GM19193 (cell line): ENCODE measurements around the gene RIMBP2.

ENCODE experiments used
- POLR2A ChIP-seq: IDR thresholded peaks from 4 replicates; pipeline ENCODE4 v1.6.1; 2011; ENCODE audit not compliant: insufficient read depth, insufficient read length; ENCODE audit errors: extremely low read depth

RIMBP2 gene

DNA sequence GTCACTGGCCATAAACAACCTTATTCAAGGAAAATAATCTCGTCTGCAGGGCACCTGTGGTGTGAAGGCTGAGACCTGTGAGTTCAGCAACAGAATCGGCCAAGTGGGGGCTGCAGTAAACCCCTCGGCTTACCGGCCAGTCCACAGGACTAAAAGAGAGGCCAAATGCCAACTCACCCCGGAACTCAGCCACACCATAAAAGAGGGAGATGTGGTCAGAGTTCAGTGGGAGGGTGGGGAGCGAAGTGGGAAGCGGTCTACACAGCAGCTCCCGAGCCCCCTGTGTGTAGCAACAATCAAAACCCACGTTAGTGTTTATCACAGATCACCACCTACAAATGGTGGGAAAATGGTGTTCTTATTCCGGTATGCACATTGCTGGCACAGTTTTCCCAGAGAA, 225.4 kb downstream of the RIMBP2 start:
- TF ChIP-seq POLR2A, result no peak

DNA sequence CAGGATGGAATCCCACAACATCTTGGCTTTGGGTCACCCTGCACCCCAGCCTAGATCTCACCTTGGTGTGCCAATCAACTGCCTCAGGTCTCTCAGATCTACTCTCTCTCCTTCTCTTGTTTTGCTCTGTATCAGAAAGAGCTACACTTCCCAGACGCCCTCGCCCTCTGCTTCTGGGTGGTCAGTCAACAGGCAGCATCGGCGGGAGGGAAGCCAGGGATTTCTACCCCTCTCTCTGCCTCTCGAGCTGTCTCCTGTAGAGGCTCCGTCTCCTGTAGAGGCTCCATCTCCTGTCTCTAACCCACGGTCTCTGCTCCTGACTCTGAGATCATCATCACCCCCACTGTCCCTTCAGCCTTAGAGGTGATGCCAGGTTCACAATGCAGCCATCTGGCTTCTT, 226.8 kb downstream of the RIMBP2 start:
- no peak for TF ChIP-seq POLR2A

DNA sequence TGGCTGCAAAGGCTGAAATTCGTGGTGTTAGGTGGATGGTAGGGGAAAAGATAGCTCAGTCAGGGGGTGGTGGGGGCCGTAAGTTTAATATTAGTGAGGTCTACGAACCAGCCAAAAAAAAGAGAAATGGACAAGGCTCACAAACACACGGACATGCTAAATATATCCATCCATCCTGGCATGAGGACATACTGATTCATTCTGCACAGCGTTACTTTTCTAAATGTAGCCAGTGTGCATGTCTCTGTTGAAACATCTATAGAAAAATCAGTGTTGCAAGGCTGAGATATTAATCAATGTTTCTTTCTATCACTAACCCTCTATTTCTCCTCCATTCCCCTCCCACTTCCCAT, 227.8 kb downstream of the RIMBP2 start:
- TF ChIP-seq POLR2A, result no peak

DNA sequence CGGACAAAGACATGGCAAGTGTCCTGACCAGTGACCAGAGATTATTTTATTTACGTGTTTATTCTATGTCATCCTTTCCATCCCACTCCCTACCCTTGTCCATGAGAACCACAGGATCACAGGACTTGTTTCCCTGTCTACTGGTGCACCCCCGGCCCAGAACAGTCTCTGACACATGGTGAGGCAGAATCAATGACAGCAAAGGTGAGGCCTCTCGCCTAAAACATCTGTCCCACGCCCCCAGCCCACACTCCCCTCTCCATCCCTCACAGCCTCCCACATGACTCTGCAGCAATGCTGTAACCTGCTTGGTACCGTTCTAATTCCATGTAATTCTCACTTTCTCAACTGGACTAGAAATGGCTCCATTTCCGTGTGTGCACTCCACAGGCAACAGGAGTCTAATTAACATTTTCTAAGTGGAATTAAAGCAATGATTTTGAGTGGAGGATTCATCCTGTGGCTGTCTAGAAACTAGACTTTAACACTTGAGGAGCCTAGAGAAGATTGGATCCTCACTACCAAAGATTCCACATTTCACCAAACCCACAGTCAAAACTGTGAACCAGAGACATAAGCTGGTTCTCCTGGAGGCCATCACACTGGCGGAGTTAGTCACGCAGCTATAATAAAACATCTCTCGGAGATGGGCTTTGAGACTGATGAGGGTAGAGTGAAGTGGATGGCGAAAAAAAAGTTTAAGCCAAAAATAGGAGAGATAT, 228.3 kb downstream of the RIMBP2 start:
- no peak for TF ChIP-seq POLR2A

DNA sequence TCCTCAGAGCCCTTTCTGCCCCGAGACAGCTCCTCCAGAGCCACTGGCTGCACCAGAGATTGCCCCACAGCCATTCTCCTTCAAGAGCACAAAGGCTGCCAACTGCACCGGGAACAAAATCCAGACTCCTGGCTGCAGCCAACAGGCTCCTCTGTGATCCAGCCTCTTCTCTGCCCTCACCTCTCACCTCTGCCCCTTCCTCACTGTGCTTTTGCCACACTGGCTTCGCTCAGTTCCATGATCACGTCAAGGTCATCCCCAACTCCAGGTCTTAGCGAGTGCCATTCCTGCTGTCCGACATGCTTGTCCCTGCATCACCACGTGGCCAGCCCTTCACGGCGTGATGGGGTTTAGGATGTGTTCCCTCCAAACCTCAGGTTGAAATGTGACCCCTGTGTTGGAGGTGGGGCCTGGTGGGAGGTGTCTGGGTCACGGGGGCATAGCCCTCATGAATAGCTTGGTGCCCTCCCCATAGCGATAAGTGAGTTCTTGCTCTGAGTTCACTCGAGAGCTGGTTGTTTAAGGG, 229.1 kb downstream of the RIMBP2 start:
- TF ChIP-seq POLR2A, result no peak

DNA sequence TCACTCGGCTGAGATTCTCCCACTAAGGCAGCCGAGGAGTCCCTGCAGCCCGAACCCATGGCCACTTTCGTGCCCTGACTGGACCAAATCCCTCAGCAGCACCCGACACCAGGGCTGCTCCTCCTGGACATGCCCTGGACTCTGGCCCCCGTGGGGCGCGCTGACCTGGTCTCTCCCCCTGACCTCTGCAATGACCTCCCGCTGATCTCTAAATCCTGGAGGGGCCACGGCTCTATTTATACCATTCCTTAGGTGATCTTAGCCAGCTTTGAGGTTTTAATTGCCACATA, 230.0 kb downstream of the RIMBP2 start:
- TF ChIP-seq POLR2A, result no peak

DNA sequence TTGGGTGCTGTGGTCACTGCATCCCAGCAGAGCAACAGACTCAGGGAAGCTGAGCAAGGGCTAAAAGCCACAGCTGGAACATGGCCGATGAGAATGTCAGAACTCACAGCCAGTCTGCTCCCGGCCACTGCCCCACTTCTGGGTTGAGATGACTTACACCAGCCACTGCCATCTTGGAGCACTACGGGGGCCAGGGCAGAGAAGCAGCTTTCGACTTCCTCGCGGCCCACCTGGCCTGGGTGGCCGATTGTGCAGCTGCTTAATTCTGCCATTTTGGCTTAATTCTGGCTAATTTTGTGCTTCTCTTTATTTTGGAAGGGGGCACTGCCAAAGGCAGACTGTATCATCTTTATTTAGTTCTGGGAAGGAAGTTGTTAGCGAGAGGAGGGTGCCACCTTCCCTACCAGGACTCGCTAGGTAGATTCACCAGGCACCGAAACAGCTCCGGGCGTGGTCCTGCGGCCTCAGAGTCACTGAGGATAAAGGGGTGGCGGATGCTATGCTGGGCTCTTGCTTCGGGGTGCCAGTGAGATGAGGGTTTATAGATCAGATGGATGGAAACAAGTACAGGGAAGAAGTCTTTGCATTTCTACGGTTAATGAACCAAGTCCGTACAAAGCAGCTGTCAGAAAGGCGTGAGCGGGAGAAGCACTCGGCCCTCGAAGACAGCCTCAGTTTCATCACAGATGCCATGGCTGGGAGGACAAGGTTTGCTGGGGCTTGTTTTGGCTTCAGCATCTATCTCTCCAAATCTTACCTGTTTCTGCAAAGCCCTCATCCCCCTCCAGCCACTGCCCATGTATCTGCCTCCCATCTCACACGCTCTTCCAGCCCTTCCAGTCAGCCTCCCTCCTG, 230.6 kb downstream of the RIMBP2 start:
- no peak for TF ChIP-seq POLR2A

DNA sequence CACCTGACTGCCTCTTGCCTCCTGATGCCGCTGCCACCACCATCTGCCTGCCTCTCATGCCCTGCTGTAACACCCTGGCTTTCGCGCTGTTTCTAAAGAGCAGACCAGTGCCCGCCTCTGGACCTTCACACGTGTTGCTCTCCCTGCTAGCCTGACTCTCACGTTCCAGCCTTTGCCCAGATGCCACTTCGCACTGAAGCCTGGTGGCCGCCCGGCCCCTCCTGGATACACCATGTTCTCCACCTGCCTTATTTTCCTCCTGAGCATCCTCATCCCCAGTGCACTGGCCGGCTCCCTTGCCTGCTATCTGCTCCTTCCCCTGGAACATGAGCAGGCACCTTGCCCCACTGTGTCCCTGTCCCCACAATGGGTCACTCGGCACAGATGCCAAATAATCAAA, 231.9 kb downstream of the RIMBP2 start:
- no peak for TF ChIP-seq POLR2A

DNA sequence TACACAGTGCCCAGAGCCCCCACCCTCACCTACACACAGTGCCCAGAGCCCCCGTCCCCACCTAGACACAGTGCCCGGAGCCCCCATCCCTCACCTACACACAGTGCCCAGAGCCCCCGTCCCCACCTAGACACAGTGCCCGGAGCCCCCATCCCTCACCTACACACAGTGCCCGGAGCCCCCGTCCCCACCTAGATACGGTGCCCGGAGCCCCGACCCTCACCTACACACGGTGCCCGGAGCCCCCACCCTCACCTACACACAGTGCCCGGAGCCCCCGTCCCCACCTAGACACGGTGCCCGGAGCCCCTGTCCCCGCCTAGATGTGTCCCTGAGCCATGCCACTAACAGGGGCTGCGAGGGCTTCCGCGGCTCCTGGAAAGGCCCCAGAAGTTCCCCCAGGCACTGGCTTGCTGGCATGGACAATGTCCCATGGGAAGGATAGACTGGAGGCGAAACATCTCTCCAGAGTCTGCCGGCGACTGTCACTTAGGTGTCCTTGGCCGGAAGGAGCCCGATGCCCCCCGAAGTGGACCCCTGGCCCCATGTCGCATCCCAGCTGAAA, 232.4 kb downstream of the RIMBP2 start:
- no peak for TF ChIP-seq POLR2A

DNA sequence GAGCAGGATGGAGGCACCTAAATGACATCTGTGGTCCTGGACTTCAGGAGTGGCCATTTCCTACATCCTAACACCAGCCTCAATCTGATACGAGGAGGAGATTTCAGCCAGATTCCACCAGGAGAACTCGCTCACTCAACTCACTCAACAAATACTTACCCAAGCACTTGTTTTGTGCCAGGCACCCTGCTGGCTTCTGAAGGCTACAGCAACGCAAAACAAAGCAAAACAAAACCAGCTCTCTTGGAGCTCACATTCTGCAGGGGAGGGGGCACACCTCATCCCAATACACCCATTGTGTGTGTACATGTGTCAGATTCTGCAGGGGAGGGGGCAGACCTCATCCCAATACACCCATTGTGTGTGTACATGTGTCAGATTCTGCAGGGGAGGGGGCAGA, 233.7 kb downstream of the RIMBP2 start:
- no peak for TF ChIP-seq POLR2A

DNA sequence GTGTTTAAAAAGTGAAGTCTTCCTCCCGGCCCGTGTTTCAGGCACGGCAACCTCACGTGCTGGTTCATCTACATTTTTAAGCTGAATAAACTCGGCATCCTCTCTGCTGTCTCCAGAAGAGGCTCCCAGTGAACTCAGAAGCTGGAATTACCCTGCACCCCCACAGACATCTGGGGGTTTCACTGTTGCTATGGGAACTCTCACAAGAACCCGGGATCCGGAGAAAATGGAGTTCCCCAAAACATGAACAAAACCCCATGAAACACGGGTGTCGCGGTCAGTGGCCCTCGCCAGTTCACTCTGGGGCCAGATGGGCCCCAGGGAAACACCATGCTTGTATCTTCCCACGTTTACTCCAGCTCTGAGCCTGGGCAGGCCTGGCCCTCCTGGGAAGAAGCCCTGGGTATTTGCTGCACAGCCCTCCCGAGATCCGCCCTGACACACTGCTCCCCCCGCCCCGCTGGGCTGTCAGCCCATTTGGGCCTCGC, 234.7 kb downstream of the RIMBP2 start:
- TF ChIP-seq POLR2A, result no peak

DNA sequence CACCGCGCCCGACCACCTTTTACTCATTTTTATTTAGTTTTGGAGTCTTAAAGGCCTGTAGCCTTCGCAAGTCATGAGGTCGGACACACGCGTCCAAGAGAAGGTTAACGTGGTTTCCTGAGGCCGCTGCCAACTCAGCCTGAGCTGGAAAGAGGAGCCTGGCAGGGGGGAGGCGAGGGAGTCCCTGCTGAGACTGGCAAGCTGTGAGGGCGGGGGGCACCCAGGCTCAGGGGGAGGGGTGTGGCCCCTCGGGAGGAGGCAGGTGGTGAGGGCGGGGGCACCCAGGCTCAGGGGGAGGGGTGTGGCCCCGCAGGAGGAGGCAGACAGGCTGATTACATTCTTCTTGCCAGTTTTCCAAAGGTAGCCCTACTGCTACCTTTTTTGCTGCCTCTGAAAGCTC, 235.2 kb downstream of the RIMBP2 start:
- TF ChIP-seq POLR2A, result no peak

DNA sequence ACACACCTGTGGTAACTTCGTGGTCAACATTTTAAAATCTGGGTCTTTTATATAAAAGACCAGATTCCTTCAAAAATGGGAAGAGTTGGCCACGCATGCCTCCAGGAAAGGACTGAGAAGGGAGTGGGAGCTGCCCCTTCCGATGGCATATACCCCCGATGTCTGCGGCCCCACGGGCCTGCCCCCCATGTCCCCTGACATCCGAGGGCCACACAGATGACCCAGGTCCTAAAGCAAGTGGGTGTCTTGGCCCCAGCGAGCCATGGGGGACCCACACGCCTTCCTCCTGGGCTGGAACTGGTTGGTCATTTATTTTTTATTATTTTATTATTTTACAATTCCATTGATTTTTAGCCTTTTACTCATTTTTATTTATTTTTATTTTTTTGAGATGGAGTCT, 235.9 kb downstream of the RIMBP2 start:
- no peak for TF ChIP-seq POLR2A

DNA sequence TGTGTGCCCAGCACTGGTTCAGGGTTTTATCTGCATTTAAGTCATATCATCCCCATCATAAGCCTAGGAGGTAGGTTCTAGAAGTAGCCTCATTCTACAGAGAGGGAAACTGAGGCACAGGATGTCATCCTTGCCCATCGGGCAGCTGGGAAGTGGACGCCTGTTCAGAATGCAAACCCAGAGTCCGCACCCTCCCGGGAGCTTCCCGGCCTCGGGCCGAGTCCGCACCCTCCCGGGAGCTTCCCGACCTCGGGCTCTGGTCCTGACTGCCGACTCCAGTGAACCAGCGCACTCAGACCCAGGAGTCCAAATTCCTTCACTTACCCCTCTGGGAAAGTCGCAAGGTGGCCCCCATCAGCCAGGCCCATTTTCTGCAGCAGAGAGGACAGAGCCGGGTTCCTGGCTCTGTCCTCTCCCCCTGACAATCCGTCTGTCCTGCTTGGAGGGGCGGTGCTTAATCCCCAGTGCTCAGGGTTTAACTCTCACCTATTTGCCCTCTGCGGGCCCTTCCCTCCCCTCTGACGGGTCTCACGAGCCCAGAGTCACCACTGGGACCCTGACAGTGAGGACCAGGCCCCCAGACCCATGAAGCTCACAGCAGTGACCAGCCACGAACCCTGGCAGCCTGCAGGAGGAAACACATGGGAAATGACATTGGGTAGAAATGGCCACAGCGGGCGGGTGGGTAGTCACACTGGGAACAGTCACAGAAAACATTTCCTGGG, 236.5 kb downstream of the RIMBP2 start:
- no peak for TF ChIP-seq POLR2A

DNA sequence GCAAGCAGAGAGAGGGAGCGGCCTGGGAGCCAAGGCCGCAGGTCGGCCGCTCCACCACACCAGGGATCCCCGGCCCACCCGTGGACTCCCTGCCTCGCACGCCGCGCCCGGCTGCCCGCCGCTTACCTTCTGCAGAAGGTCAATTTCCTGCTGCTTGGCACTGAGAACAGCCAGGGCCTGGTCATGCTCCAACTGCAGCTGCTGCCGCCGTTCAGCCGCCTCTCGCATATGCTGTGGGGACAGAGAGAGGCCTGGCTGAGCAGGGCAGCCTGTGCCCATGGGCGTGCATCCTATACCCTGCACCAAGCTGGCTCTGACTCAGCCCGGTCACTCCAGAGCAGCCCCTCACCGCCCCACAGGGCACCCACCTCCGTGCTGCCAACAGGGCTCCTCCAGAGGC, 237.3 kb downstream of the RIMBP2 start:
- TF ChIP-seq POLR2A, result no peak
